ENCODE measurements around the gene PPP1R3C. TPM values are rescaled to one million over a fixed set of nuclear protein-coding genes. Genes with fewer than 3 reads are reported as not detected.

PPP1R3C gene
- total RNA-seq, 1 donor from 2014 or later: 3.7 TPM

DNA sequence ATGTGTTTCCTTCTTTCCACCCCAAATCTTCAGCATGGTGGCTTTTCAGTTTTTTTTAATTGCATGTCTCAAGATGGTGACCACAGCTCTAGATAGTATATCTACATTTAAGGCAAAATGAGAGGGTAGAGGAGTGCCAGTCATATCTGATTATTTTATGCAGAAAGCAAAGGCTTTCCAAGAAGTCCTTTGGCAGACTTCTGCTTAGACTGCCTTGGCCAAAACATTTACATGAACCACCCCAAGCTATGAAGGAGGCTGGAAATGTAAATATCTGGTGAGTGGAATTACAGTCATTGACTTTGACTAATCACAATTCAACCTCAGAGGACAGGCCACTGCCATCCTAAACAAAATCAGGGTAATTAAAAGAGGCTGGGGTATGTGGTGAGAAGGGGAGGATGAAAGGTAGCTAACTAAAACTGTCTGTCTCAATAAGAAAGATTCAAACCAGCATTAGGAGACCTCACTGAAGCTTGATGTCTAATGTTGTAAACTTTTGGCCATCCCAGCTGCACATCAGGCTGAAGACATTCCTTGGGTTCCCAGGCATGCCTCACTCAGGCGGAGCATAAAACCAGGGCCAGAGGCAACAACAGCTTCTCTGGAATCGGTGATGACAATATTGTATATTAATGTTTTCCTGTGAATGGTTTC is 53.4 kb downstream of the PPP1R3C start:
- Histone ChIP-seq H3K27me3 (ENCODE audit: insufficient read depth, low read length) (no peaks in the 10 kb centered on the region), H3K36me3 (ENCODE audit: insufficient read depth, low read length) (no peaks in the 10 kb centered on the region), H3K27ac (ENCODE audit: low read depth, low read length) (no peak overlapping the region), H3K4me1 (ENCODE audit: insufficient read depth, low read length) (no peaks in the 10 kb centered on the region), H3K9ac (ENCODE audit: low read length) (no peak overlapping the region), H4K20me1 (ENCODE audit: insufficient read depth, low read length) (no peaks in the 10 kb centered on the region), H3K4me2 (ENCODE audit: low read length) (no peak overlapping the region), H2AFZ (ENCODE audit: low read depth, low read length) (no peak overlapping the region), H3K4me3 (ENCODE audit: insufficient read depth, low read depth, low read length) (no peak overlapping the region), H3K79me2 (ENCODE audit: insufficient read depth, low read length) (no peaks in the 10 kb centered on the region), H3K9me3 (ENCODE audit: insufficient read depth, low read depth, low read length) (no peaks in the 10 kb centered on the region)
- peak; percentile 73 for FAIRE-seq
- Mint-ChIP-seq H3K27ac (ENCODE audit: unreplicated experiment) (peak overlapping the region; percentile 63), H3K27me3 (ENCODE audit: low read depth, unreplicated experiment) (no peaks in the 10 kb centered on the region), H3K4me1 (ENCODE audit: low read depth, unreplicated experiment) (peaks cover 3% of the 10 kb centered on the region), H3K9me3 (ENCODE audit: unreplicated experiment) (peaks cover 11% of the 10 kb centered on the region), H3K36me3 (ENCODE audit: low read depth, unreplicated experiment) (no peaks in the 10 kb centered on the region), H3K4me3 (ENCODE audit: unreplicated experiment) (no peak overlapping the region)
- TF ChIP-seq, protein P1, sequence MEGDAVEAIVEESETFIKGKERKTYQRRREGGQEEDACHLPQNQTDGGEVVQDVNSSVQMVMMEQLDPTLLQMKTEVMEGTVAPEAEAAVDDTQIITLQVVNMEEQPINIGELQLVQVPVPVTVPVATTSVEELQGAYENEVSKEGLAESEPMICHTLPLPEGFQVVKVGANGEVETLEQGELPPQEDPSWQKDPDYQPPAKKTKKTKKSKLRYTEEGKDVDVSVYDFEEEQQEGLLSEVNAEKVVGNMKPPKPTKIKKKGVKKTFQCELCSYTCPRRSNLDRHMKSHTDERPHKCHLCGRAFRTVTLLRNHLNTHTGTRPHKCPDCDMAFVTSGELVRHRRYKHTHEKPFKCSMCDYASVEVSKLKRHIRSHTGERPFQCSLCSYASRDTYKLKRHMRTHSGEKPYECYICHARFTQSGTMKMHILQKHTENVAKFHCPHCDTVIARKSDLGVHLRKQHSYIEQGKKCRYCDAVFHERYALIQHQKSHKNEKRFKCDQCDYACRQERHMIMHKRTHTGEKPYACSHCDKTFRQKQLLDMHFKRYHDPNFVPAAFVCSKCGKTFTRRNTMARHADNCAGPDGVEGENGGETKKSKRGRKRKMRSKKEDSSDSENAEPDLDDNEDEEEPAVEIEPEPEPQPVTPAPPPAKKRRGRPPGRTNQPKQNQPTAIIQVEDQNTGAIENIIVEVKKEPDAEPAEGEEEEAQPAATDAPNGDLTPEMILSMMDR (IDR thresholded peaks at IDR 0.05; ENCODE audit: insufficient read depth, low read depth, low read length): no peak
- no peak for TF ChIP-seq EZH2 (IDR thresholded peaks at IDR 0.05; ENCODE audit: insufficient read depth, low read length)
- peak; percentile 79 for DNase-seq (ENCODE audit: low read depth)

Other genes with a start within 250 kb of the PPP1R3C start
- 11.9 and 15.4 TPM in 2 replicates for gene HECTD2, start 222.7 kb downstream of the PPP1R3C start, total RNA-seq
- 55.8 and 56.2 TPM in 2 replicates for gene TNKS2, start 165.4 kb upstream of the PPP1R3C start, total RNA-seq